Fibroblast of upper back skin (primary cell): ENCODE measurements around the gene GCK.

ENCODE experiments used
- DNase-seq: peaks from one replicate; pipeline ENCODE4 v3.0.0-alpha.2; 2013

Gene GCK

DNA sequence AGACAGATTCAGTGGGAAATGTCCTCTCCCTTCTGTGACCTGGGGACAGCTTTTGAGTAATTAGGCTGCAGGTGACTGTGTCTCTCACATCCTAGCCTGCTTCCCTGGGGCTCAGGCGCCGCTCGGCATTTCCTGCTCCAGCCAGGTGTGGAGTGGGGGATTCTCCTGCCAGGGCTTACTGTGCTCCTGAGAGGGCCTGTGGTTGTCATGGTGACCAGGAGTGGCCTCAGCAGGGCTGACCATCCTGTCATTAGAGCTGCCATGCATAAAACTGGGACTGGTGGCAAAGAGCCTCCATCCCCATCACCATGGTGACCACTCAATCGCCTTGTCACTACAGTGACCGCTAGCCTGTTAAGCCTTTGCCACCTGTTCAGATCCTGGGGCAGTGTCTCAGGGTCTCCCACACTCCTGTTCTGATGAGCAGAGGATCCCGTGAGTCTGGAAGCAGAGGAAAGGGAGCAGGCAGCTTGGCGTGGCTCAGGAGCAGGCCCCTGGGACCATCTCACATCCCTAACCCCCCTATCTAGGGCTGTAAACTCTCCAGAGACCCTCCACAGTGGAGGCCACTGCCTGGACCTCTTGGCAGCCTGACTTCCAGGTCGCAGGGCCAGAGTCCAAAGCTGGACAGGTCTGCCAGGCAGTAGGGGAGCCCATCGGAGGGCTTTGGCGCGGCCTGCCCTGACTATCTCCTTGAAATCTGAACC is at the start of gene GCK:
Gene GCK, minus strand, starts transcription at position 154 of the 707 bp plus-strand sequence. CDS start 486 bp downstream, outside the sequence.
- no peak for DNase-seq

DNA sequence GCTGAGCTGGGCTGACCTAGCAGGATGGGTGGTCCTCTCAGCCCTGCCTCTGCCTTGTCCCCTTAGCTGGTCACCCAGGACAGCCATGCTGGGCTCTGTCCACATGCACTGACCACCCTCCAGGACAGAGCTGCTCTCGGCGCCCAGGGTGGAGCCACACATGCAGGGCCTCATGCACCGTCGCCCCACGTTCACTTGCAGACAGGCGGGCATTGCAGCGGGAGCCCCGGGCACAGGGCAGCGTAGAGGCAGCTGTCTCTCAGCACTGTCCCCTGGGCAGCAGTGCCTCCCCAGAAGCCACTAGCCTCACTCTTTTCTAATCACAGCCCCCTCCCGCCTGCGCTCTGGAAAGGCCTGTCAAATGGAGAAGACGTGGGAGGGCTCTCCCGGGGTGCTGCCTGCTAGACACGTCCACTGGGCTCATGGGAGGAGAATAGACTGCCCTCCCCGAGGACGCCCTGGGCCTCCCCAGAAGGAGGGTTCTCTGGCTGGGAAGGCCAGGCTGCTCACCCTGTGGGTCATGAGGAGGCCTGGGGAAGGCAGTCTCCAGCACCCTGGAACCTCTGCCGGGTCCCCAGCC is 49.0 kb upstream of the GCK start:
- DNase-seq, result no peak

DNA sequence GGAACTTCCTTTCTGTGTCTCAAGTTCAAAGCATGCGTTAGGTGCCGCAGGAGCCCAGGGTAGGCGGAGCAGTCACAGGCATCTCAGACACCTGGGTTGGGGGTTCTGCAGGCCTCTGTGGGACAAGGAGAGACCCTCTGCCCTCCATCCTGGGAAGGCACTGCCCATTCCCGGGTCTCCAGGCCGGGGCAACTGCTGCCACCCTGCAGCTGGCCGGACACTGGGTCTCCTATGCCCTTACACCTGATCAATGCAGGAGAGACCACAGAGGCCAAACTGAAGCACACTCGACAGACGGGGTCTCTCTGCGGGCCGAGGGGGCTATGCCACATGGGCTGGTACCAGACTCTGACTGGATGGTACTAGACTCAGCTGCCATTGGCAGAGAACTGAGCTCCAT is 48.5 kb upstream of the GCK start:
- no peak for DNase-seq

DNA sequence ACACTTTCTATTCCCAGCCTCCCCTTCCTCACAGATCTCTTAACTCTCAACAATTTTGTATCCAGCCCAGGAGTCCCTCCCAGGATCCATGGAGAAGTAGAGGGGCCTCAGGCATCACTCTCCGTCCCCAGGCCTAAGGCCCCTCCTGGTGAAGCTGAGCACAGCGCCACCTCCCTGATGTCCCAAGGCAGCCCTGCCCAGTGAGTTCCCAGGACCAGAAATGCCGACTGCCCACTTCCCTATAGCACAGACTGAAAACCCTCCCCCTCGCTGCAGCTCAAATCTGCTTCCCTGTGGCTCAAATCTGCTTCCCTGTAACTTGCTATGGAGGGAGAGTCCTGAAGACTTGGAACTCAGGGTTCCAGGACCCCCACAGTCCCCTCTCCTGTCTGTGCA is 47.1 kb upstream of the GCK start:
- no peak for DNase-seq

DNA sequence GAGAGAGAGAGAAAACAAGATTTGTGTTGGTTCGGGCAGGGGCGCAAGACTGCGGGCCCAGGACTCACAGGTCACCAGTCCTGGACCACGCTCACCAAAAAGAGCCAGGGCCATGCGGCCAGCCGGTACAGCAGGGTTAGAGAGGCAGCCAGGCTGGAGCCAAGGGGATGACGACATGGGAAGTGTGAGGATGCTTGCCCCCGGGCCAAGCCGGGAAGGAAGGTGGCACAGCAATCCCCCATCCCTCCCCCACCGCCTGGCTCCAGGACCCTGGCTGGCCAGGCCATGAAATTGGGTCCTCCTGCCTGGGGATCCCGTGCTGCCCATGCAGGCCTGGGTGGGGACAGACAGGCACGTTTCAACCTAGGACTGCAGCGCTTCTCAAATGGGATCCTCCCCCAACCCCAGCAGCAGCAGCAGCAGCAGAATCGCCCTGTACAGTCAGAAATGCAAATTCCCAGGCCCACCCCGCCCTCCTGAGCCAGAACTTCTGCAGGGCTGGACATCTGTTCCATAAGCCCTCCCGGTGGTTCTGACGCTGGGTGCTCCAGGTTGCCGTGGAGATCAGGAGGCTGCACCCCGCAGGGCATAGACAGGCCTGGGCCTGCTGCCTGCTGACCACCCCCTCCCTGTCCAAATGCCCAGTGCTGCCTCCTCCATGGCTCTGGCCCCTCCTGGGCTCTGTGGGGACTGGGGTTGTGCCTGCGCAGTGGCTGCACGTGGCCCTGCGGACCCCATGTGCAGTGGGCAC is 46.5 kb upstream of the GCK start:
- no peak for DNase-seq

DNA sequence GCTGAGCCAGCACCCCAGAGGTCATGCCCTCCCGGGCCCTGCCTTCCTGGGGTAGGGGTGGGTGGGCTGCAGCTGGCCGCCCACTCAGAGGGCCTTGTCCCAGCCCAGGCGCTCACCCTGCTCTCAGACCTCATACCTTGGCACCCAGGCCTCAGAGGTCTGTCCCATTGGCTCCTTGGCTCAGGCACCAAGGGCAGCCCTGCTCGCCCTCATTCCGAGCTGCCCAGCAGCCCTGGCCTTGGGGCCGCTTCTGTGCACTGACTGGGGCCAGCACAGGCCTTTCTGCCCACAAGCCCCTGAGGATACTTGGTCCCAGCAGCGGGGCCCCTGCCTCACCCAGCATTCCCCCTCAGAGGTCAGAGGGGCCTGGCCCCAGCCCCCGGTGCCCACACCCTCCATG is 45.8 kb upstream of the GCK start:
- DNase-seq, result no peak

DNA sequence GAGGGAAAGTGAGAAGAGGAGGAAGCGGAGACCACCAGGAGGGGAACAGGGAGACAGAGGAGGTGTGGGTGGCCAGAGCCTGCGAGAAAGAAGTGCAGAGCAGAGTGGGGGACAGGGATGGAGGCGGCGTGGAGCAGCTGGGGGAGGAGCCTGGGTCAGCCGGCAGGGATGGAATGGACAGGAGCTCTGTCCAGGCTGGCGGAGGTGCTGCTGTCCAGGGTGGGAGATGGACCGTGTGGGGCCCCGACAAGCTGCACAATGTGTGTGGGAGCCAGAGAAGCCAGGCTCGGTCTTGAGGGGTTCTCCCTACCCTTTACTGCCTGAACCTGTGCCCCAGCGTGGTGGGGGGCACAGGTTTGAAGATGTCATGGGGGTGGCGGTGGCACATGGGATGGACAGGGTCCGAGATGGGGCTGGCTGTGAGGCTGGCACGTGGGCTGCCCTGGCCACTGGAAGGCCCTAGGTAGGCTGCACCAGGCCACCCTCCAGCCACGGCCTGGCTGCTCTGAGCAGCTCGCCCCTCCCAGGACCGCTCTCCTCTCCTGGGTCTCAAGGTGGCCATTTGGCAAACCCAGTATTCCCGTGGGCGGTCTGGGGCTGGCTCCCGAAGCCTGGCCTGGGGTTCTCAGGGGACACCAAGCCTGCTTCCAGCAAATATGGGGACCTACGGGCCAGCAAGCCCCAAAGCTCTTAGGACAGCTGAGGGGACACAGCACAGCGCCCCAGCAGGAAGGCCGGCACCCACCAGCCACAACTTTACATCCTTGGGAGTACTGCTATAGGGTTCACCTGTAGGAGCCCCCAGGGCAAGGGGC is 43.9 kb upstream of the GCK start:
- DNase-seq, result no peak

DNA sequence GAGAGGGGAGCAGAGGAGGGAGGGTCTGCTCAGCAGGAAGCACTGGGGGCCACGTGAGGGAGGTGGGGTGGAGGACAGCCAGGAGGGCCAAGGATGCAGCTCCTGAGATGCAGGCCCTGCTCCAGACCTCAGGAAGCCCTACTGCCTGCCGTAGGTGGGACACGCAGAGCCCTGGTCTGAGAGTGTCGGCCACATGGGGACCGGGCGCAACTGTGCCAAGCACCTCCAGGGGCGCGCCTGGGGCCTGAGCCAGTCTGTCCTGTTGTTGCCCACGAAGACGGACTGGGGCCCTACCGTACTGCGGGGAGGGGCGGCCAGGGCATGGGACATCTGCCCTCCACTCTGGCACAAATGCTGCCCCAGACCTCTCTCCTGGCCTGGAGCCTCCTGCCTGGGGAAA is 43.2 kb upstream of the GCK start:
- no peak for DNase-seq

DNA sequence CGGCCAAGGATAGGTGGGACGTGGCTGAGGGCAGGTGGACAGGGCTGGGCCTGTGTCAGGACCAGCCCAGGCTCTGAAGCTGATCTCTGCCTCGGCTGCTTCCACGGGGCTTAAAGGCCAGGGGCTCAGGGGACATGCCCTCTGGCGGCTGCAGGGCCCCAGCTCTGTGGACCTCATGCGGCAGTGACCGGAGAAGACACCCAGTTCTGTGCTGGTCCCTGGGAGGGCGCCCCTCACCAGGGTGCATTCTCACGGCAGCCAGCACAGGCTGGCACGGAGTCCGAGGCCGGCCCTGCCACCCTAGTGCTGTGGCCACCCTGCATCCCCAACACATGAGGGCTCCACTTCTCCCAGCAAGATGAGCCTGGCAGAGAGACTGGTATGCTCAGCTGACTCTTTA is 41.8 kb upstream of the GCK start:
- no peak for DNase-seq

DNA sequence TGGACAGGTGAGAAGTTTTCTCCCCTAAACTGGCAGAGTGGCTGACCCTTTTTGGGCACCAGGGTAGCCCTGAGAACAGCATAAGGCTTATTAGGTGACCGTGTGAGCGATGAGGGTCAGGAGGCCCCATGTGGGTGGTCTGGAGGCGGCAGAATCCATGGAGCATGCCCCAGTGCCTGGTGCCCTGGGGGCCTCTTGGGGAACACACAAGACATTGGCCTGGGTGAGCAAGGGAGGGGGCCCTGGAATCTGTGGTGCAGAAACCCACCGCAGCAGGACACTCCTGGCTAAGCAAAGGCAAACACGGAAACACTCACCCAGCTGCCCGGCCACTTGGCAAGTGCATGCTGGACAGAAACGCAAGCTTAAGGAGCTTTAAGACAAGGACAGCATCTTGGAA is 41.0 kb upstream of the GCK start:
- no peak for DNase-seq

DNA sequence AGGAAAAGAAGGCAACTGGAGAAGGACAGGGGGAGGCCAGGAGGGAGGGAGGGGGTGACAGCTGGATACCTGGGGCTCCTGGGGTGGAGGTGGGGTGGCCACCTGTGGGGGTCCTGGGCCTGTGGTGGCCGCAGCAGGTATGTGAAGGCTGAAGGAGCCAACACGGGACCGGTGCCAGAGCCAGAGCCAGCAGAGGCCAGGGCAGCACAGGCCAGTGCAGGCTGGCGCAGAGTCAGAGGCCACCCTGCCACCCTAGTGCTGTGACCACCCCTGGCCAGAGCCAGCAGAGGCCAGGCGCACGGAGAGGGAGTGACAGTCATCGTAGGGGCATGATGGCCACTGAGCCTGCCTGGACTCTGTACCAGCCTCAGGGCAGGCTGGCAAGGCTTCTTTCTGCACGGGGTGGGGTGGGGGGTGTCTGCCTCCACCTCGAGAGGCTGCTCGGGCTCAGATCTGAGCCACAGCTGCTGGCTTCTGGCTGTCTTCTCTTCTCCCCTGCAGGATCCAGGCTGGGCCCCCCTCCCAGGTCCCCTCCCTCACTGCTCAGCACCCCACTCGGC is 40.4 kb upstream of the GCK start:
- no peak for DNase-seq

DNA sequence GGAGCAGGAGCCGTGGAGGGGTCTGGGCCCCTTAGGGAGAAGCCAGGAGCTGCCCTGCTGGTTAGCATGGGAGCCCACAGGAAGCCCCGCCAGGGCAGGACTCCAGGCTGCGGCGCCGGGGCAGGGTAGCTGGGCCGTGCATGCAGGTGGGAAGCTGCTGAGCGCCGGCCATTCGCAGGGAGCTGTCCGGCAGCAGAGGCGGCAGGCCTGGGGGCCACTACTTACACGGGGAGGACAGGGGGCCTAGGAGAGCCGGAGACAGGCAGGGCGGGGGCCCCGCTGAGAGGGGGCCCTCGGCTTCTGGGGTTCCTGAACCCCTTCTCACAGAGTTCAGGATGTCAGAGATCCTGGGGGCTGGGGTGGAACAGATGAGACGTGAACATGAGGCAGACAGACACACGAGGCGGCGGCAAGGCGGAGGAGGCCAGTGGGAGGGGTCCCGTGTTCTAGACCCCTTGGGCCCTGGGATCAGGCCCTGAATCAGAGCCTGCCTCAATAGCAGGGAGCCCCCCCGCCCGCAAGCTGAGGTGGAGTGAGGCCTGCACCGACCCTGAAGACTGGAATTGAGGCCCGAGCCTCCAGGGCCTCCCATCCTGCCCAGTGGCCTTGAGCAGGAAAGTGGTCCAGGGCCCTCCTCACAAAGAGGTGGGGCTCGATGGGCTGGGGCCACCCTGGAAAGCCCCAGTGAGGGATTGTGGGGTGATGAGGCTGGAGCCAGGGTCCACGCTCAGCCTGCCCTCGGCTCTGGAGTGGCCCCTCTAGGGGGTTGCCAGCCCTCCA is 39.5 kb upstream of the GCK start:
- DNase-seq, result no peak

DNA sequence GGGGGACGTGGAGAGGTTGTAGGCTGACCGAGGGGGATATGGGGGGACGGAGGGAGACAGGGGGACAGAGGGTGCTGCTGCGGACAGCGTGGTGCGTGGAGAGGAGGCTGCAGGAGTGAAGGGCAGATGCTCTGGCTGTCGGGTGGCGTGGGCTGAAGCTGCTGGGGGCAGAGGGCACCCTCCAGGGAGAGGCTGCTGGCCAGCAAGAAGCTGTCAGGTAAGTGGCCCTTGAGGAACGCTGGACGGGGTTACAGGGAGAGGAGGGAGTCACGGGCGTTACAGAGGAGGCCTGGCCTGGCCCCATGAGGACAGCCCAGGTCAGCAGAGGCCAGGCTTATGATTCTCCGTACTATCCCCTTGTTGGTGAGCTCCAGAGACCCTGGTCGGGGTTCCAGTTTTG is 38.7 kb upstream of the GCK start:
- no peak for DNase-seq

DNA sequence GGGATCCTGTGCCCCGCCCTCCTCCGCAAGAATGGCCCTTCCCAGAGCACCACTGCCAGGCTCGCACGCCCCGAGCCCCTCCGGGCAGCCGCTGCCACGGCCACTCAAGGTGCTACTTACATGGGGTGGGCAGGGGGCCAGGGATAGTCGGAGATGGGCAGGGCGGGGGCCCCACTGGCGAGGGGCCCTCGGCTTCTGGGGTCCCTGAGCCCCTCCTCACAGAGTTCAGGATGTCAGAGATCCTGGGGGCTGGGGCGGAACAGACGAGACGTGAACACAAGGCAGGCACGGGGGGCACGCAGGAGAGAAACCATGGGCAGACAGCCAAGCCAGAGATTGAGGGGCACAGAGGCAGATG is 37.1 kb upstream of the GCK start:
- no peak for DNase-seq

DNA sequence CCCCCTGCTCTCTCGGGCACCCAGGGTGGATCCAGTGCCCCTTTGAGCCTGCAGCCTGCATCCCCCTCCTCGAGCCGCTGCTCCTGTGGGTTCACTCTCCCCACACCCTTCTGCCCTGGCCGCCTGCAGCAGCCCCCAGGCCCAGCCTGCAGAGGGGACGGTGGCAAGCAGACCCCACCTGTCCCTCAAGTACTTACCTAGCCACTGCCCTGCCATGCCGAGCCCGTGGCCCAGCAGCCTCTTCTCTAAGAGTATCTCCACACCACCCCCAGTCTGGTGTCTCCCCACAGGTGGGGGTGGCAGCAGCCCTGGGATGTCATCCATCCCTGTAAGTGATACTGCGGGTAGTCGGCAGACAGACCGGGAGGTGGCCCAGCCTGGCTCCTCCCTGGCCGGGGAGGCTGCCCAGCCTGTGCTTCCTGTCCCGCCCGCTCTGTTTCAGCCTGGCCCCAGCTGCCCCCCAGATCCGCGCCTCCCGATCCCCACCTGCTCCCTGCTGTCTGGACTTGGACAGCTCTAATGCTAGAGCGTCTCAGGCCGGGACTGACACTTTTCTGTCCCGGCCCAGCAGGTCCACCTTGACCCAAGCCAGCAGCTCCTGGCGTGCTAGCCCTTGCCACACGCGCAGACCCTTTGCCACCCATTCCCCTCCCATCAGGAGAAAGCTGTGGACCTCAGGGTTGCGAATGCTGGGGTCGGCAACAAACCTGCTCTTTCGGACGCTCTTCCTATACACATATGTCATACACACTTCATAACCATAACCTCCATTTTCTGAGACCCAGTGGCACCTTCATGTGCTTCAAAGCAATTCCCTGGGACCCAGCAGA is 36.5 kb upstream of the GCK start:
- no peak for DNase-seq

DNA sequence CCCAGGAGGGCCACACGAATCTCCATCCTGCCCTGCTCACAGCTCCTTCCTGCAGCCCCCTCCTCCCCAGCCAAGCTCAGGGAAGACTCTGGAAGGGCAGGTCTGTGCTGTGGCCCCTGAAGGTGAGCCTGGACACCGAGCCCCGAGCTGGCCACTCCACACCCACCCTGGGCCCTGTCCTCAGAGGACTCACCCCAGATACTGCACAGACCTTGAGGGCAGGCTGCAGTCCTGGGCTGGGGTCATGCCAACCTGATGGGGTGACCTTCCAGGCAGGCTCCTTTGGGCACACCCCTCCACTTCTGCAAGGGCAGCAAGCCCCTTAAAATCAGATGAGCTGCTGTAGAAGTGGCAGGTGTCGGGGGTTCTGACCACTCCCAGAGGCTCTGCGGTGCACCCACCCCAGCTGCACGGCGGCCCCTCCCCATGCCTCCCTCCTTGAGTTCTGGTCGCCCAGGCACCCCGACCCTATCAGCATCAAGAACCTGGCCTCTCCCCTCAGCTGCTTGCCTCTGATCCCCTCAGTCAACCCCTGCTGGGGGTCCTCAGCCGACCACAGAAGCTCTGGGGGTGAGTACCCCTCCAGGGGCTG is 35.8 kb upstream of the GCK start:
- no peak for DNase-seq

DNA sequence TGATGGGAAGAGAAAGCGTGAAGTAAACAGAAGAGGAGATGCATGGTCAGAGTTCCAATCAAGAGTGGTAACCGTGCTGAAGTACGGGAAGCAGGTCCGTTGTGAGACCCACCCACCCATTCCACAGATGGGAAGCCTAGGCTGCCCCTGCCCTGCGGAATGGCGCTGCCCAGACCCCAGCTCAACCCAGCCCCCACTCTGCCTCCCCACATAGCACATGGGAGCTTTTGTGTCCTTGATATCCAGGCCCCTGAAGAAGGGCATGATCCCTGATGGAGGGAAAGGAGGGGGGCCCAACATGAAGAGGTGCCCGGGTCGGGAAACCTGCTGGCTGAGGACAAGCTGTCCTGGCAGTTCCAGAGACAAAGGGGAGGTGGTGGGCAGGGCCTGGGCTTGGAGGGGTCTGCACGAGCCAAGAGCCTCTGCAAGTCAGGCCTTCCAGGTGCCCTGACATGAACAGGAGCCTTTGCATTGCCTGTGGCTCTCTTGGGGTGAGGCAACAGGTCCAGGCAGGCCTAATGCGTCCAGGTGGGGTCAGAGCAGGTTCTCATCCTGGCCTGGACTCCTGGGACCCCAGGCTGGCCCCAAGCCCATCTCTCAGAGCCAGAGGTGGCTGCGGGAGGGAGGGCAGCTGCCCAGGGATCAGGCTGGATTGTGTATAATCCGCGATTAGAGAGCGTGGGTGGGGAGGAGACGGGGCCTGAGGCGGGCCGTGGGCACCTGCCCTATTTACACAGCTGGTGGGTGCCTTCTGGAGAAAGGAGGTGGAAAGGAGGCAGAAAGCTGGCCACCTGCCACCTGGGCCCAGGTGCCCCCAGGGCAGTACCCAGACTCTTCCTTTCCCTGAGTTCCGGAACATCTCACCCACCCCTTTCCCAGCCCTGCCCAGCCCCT is 35.1 kb upstream of the GCK start:
- no peak for DNase-seq

DNA sequence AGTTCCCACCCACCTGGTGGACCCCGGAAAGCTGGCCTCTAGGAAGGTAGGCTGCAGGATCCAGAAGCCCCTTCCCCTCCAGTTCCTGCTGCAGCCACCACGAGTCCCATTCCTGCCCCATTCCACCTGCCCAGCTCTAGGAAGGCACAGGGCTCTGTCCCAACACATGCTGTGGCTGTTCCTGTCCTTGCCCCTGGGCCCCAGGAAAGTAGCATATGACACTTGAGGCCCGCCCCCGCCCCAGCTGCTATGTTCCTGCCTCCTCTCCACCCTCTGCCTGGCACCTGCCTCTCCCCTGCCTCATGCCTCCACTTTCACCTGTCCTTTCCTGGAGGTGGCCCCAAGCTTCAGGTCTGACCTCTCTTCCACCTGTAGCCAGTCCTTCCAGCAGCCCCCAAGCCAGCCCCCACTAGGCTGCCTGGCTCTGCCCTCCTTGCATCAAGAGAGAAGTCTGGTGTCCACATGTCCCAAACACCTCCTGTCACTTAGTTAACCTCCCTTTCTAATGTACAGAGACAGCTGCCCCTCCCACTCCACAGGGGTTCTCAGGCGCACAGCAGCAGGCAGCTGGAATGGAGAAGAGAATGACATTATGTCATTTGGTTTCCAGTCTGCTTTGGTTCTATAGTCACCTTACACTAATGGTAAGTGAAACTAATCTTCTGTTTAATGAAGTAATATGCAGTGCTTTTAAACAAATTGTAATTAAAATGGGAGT is 34.3 kb upstream of the GCK start:
- DNase-seq, result no peak

DNA sequence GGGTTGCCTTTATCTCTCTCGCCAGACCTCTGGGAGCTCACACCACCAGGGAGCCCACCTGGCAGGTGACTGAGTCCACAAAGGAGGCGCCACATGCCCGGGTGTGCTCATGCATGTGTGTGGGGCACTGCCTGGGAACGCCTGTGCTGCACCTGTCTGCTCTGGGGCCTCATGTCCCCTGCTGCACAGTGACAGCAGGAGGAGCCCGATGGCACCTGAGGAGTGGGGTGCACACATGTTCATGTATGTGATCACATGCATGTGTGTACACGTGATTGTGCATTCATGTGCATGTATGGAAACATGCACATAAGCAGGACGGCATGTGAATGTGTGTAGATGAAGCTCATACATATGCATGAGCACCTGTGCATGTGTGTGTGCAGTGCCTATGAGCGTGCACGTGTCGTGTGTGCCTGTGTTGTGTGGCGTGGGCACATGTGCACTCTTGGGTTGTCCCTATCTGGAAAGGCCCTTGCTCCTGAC is 33.6 kb upstream of the GCK start:
- DNase-seq, result no peak
